Tibial nerve (tissue), 4 donors: Measurements from ENCODE around the gene KCNJ6.

Experiments used
- CTCF ChIP-seq, 5 experiments: fragments of 200-600 bp in 3 of 5; fragments of 450-650 bp in 2 of 5; sonication (generic) in 3 of 5; IDR thresholded peaks; one replicate each; pipeline ENCODE4 v1.5.1; 2016 to 2019; ENCODE audit warnings: antibody characterized with exemption in 5 of 5, mild to moderate bottlenecking in 3 of 5, moderate library complexity in 2 of 5
- EP300 ChIP-seq, 2 donors: sonication (generic); formaldehyde crosslinking; IDR thresholded peaks; one replicate each; pipeline ENCODE4 v1.6.1; 2017; ENCODE audit warnings: antibody characterized with exemption in 2 of 2, mild to moderate bottlenecking in 1 of 2
- POLR2A ChIP-seq, 2 donors: fragments of 450-650 bp; IDR thresholded peaks; one replicate each; pipeline ENCODE4 v1.6.1; 2017; ENCODE audit warnings: antibody characterized with exemption in 2 of 2, mild to moderate bottlenecking in 2 of 2, moderate library complexity in 2 of 2

- TF ChIP-seq CTCF (IDR thresholded peaks at IDR 0.05) (no peak), POLR2A (IDR thresholded peaks at IDR 0.05) (no peak), EP300 (IDR thresholded peaks at IDR 0.05) (no peak)
These were observed 70.7 kb downstream of the KCNJ6 start for GRCh38 chr21:37845535-37845934.
